GM21360 (cell line): Measurements from ENCODE around the gene CACNG3.

Experiments
- ATAC-seq: cut with Tn5 transposase; IDR thresholded peaks from one replicate; pipeline ENCODE4 v1.9.1; 2021; ENCODE audit warnings: mild to moderate bottlenecking, moderate library complexity; ENCODE audit not compliant: unreplicated experiment

Gene CACNG3

GRCh38 chr16:24382762-24383407 lies 126.8 kb downstream of the CACNG3 start:
- no peak for ATAC-seq

GRCh38 chr16:24394341-24394740 lies 138.2 kb downstream of the CACNG3 start:
- no peak for ATAC-seq

DNA sequence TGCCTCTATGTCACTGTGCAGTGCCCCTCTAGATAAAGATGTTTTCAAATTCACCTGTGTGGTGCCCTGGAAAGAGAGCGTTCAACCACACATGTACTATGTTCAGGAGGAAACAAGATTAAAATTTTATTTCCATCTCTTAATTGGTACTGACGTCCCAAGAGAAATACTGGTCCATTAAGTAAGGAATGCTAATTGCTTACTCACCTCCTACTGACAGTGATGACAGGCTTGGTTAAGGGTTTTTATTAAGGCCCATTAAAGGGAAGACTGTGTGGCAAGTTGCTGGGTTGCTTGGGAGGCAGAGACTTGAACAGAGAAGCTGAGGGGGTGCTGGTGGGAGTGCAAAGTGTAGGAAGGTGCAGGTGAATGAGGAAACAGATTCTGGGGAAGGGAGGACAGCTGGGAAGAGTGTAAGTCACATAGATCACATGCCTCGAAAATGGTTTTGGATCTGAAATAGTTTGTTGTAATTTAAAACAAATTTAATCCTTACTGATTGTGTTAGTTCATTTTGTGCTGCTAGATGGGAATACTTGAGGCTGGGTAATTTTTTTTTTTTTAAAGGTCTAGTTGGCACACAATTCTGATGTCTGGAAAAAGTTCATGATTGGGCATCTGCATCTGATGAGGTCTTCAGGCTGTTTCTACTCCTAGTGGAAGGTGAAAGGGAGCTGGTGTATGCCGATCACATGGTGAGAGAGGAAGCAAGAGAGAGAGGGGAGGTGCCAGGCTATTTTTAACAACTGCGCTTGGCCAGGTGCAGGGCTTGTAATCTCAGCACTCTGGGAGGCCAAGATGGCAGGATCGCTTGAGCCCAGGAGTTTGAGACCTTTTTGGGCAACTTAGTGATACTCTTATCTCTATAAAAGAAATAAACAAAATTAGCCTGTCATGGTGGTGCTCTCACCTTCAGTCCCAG lies 140.5 kb downstream of the CACNG3 start:
- ATAC-seq: no peak

DNA sequence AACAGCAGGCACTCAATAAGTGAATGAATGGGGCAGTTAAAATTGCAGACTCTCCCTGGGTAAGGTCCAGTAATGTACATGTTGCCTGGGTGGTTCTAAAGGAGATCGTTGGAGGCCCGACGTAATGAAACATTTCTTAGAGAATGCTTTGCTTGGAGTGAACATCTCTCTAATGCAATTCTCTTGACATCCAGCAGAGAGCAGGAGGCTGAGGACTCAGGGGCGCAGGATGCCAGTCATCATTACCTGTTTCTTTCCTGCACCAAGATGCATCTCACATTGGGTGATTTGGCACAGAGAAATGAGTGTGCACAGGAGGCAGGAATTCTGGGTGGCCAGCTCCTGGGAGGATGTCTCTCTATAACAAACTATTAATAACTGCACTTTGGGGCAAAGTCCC lies 152.9 kb downstream of the CACNG3 start:
- no peak for ATAC-seq
